OCI-LY3 (cell line): ENCODE data around the gene TEC.

Source experiments
- CTCF ChIP-seq: fragments of 200-600, 300-600 bp; sonication (generic); IDR thresholded peaks from 2 replicates; pipeline ENCODE4 v1.5.1; 2014; ENCODE audit warnings: antibody characterized with exemption, low read length, low read depth
- EZH2phosphoT487 ChIP-seq: fragments of 200-600 bp; shearing (Covaris generic); IDR thresholded peaks from 2 replicates; pipeline ENCODE4 v1.6.1; 2018; ENCODE audit warnings: antibody characterized with exemption, mixed run types, low read depth

DNA sequence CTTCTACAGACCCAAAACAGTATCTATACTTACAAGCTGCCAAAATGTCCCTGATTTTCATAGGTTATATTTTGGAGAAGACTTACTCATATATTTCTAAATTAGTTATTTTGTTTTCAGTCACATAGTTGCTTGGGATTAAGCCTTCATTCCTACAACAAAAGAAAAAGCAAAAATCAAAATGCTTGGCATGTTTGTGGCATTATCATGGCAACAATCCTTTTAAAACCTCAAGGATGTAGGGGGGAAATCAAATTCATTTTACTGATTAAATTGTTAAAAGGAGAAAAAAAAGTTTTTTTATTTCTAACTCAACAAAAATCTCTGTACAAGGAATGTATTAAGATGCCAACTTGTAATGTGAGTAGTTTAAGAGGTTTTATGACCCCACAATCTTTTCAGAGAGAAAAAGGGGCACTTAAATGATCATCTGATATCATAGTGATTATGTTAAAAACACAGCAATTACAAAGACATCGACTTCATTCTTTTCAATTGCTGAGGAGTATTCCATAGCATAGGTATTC, 159.1 kb downstream of the TEC start:
- no peak for TF ChIP-seq CTCF
- no peak for TF ChIP-seq EZH2phosphoT487
